IMR-90 (cell line): ENCODE data around the gene LRCH4. TPM values are rescaled to one million over a fixed set of nuclear protein-coding genes. Genes with fewer than 3 reads are reported as not detected.

Experiments
- ATAC-seq: fragments of 200-7000 bp; cut with Tn5 transposase; 2 replicates; pipeline ENCODE4 v1.9.1; 2020; ENCODE audit warnings: low read depth, mild to moderate bottlenecking, moderate library complexity
- BruUV-seq: library from RNA; stranded (reverse); fragments of 400-500 nt; replicated peaks from 2 replicates; lab custom pipeline; 2021; lab: Mats Ljungman, UMichigan
- CTCF ChIA-PET: fragments of 300-600 bp; formaldehyde crosslinking; extraction: SDS; loops from one replicate; lab custom pipeline; 2021; ENCODE audit warnings: antibody characterized with exemption; lab: Yijun Ruan, JAX
- POLR2A ChIA-PET: fragments of 300-600 bp; sonication (Branson Sonifier 250); formaldehyde crosslinking; loops from one replicate; lab custom pipeline; 2022; ENCODE audit warnings: antibody characterized with exemption; ENCODE audit not compliant: unreplicated experiment; lab: Charles Lee
- DNase-seq: peaks from one replicate; pipeline ENCODE4 v3.0.0; 2013
- H2AFZ ChIP-seq: replicated peaks from 2 replicates; pipeline ENCODE3; 2013; ENCODE audit warnings: low read length, mild to moderate bottlenecking; ENCODE audit not compliant: poor library complexity
- H2AK5ac ChIP-seq: 2 replicates; pipeline ENCODE4 v1.6.1; 2013; ENCODE audit warnings: low read depth, low read length, inconsistent platforms
- H2AK9ac ChIP-seq: replicated peaks from 2 replicates; pipeline ENCODE3; 2013; ENCODE audit warnings: mild to moderate bottlenecking, low read depth, low read length, moderate library complexity; ENCODE audit not compliant: poor library complexity
- H2BK120ac ChIP-seq: 2 replicates; pipeline ENCODE4 v1.6.1; 2013; ENCODE audit warnings: low read depth, low read length, inconsistent platforms
- H2BK15ac ChIP-seq: 3 replicates; pipeline ENCODE4 v1.6.1; 2013; ENCODE audit warnings: low read depth, low read length, inconsistent platforms
- H2BK20ac ChIP-seq: 2 replicates; pipeline ENCODE4 v1.6.1; 2013; ENCODE audit warnings: low read depth, mild to moderate bottlenecking, inconsistent platforms, low read length, moderate library complexity
- H2BK5ac ChIP-seq: 2 replicates; pipeline ENCODE4 v1.6.1; 2013; ENCODE audit warnings: mild to moderate bottlenecking, low read depth, low read length, inconsistent platforms; ENCODE audit not compliant: poor library complexity, severe bottlenecking
- H3K14ac ChIP-seq: replicated peaks from 2 replicates; pipeline ENCODE4 v1.6.1; 2013; ENCODE audit warnings: low read depth, low read length, inconsistent platforms
- H3K18ac ChIP-seq: 2 replicates; pipeline ENCODE4 v1.6.1; 2013; ENCODE audit warnings: low read depth, low read length, control low read depth
- H3K23ac ChIP-seq: 2 replicates; pipeline ENCODE4 v1.6.1; 2013; ENCODE audit warnings: low read depth, low read length, inconsistent platforms
- H3K27ac ChIP-seq: 2 replicates; pipeline ENCODE4 v1.5.1; 2013; ENCODE audit warnings: mild to moderate bottlenecking, control low read depth, low read length; ENCODE audit not compliant: insufficient read depth
- H3K27me3 ChIP-seq: 2 replicates; pipeline ENCODE4 v1.6.1; 2013; ENCODE audit warnings: low read length; ENCODE audit not compliant: control insufficient read depth, insufficient read depth
- H3K36me3 ChIP-seq: 2 replicates; pipeline ENCODE4 v1.6.1; 2013; ENCODE audit warnings: low read length, mixed read lengths; ENCODE audit not compliant: control insufficient read depth, insufficient read depth
- H3K4ac ChIP-seq: 2 replicates; pipeline ENCODE4 v1.6.1; 2013; ENCODE audit warnings: low read depth, low read length, inconsistent platforms
- H3K4me1 ChIP-seq: 2 replicates; pipeline ENCODE4 v1.6.1; 2013; ENCODE audit warnings: low read length, mixed read lengths; ENCODE audit not compliant: control insufficient read depth, insufficient read depth
- H3K4me2 ChIP-seq: 2 replicates; pipeline ENCODE4 v1.6.1; 2013; ENCODE audit warnings: low read depth, mild to moderate bottlenecking, control low read depth, low read length, moderate library complexity
- H3K4me3 ChIP-seq: 2 replicates; pipeline ENCODE4 v1.5.1; 2013; ENCODE audit warnings: low read depth, mild to moderate bottlenecking, control low read depth, low read length, moderate library complexity; ENCODE audit not compliant: insufficient read depth
- H3K56ac ChIP-seq: 2 replicates; pipeline ENCODE4 v1.6.1; 2013; ENCODE audit warnings: low read length, inconsistent platforms; ENCODE audit not compliant: insufficient read depth; ENCODE audit errors: extremely low read depth
- H3K79me1 ChIP-seq, 2 experiments: 2 replicates each; pipeline ENCODE4 v1.6.1; 2013; ENCODE audit warnings: low read length in 2 of 2, inconsistent platforms in 1 of 2, low read depth in 1 of 2
- H3K9ac ChIP-seq: 2 replicates; pipeline ENCODE4 v1.6.1; 2013; ENCODE audit warnings: low read depth, low read length, control low read depth
- H3K9me1 ChIP-seq: 2 replicates; pipeline ENCODE4 v1.6.1; 2013; ENCODE audit warnings: low read length, inconsistent platforms; ENCODE audit not compliant: insufficient read depth
- H3K9me3 ChIP-seq: 2 replicates; pipeline ENCODE4 v1.6.1; 2013; ENCODE audit warnings: low read length; ENCODE audit not compliant: control insufficient read depth, insufficient read depth
- H4K20me1 ChIP-seq: 2 replicates; pipeline ENCODE4 v1.6.1; 2013; ENCODE audit warnings: low read length, inconsistent platforms; ENCODE audit not compliant: insufficient read depth
- H4K5ac ChIP-seq: 2 replicates; pipeline ENCODE4 v1.6.1; 2013; ENCODE audit warnings: mild to moderate bottlenecking, low read depth, low read length, control low read depth
- H4K8ac ChIP-seq, 2 experiments: 2 replicates each; pipeline ENCODE4 v1.6.1; 2013; ENCODE audit warnings: low read depth in 2 of 2, low read length in 2 of 2, control low read depth in 1 of 2, inconsistent platforms in 1 of 2
- H4K91ac ChIP-seq: 2 replicates; pipeline ENCODE4 v1.6.1; 2013; ENCODE audit warnings: low read depth, low read length, inconsistent platforms; ENCODE audit not compliant: insufficient read depth
- BHLHE40 ChIP-seq: fragments of 150-350 bp; IDR thresholded peaks from 2 replicates; pipeline ENCODE4 v1.6.1; 2016; ENCODE audit warnings: mild to moderate bottlenecking, low read depth, low read length
- CEBPB ChIP-seq: IDR thresholded peaks from 2 replicates; pipeline ENCODE4 v1.6.1; 2012; ENCODE audit warnings: low read depth, low read length, improper control_type of control experiment
- CHD1 ChIP-seq: IDR thresholded peaks from 2 replicates; pipeline ENCODE4 v1.6.1; 2012; ENCODE audit warnings: low read depth, low read length, improper control_type of control experiment
- ELK1 ChIP-seq: fragments of 150-350 bp; IDR thresholded peaks from 2 replicates; pipeline ENCODE4 v1.6.1; 2016; ENCODE audit warnings: low read depth, mild to moderate bottlenecking, low read length, moderate library complexity, borderline replicate concordance
- FOS ChIP-seq: fragments of 150-350 bp; IDR thresholded peaks from 2 replicates; pipeline ENCODE4 v1.6.1; 2016; ENCODE audit warnings: low read depth, low read length
- MAFK ChIP-seq: IDR thresholded peaks from 2 replicates; pipeline ENCODE4 v1.6.1; 2012; ENCODE audit warnings: low read depth, low read length, improper control_type of control experiment
- MAZ ChIP-seq: IDR thresholded peaks from 2 replicates; pipeline ENCODE4 v1.6.1; 2012; ENCODE audit warnings: low read depth, mild to moderate bottlenecking, low read length, improper control_type of control experiment, moderate library complexity, borderline replicate concordance
- MXI1 ChIP-seq: IDR thresholded peaks from 2 replicates; pipeline ENCODE4 v1.6.1; 2012; ENCODE audit warnings: low read depth, mild to moderate bottlenecking, low read length, moderate library complexity, borderline replicate concordance
- NFE2L2 ChIP-seq: fragments of 150-350 bp; IDR thresholded peaks from 2 replicates; pipeline ENCODE4 v1.6.1; 2016; ENCODE audit warnings: low read depth, mild to moderate bottlenecking, low read length
- POLR2A ChIP-seq: IDR thresholded peaks from 2 replicates; pipeline ENCODE4 v1.6.1; 2012; ENCODE audit warnings: mild to moderate bottlenecking, low read depth, low read length
- RAD21 ChIP-seq: IDR thresholded peaks from 2 replicates; pipeline ENCODE4 v1.6.1; 2012; ENCODE audit warnings: low read length, improper control_type of control experiment
- RCOR1 ChIP-seq: IDR thresholded peaks from 2 replicates; pipeline ENCODE4 v1.6.1; 2012; ENCODE audit warnings: mild to moderate bottlenecking, low read length, improper control_type of control experiment; ENCODE audit not compliant: insufficient replicate concordance
- RFX5 ChIP-seq: IDR thresholded peaks from 2 replicates; pipeline ENCODE4 v1.8.0; 2012; ENCODE audit warnings: low read depth, mild to moderate bottlenecking, low read length, moderate library complexity
- SMC3 ChIP-seq: fragments of 150-350 bp; IDR thresholded peaks from 2 replicates; pipeline ENCODE4 v1.6.1; 2016; ENCODE audit warnings: low read depth, mild to moderate bottlenecking, antibody characterized with exemption, low read length, moderate library complexity
- WGBS, 2 experiments: methylation state at CpG; one replicate each; pipeline versions ENCODE4 v1.1.5 to v1.1.7; 2013; ENCODE audit warnings: missing lambda C conversion rate in 2 of 2; ENCODE audit not compliant: insufficient read length in 1 of 2; ENCODE audit errors: extremely low coverage in 2 of 2; 5-methylcytosine and 5-hydroxymethylcytosine counted together
- dilution Hi-C: fragments of 300-500 bp; cut with HindIII; formaldehyde crosslinking; loops from one replicate; pipeline ENCODE4 v1.14.3; 2018; ENCODE audit warnings: low sequenced_read_pairs; ENCODE audit not compliant: unreplicated experiment
- in situ Hi-C: fragments of 300-500 bp; cut with MboI; formaldehyde crosslinking; loops from 3 replicates; pipeline ENCODE4 v1.14.3; 2019; ENCODE audit warnings: low sequenced_read_pairs, inconsistent platforms, mixed read lengths
- intact Hi-C: fragments of 100-400 bp; cut with micrococcal nuclease; formaldehyde crosslinking; loops from 2 replicates; pipeline ENCODE4 v1.10.0; 2022
- polyA plus RNA-seq, 3 experiments: library from polyadenylated mRNA; depleted of rRNA; stranded (reverse); fragments of >200 nt; gene quantifications; 2 replicates each; pipeline ENCODE4 v1.2.3, GENCODE V29; 2012; ENCODE audit warnings: low replicate concordance in 1 of 3
- total RNA-seq: library from RNA; depleted of rRNA; stranded (reverse); fragments of >200 nt; gene quantifications from 2 replicates; pipeline ENCODE4 v1.2.3, GENCODE V29; 2012
- TF ChIP-seq, protein P1 (sequence below): fragments of 150-350 bp; IDR thresholded peaks from 2 replicates; pipeline ENCODE4 v1.6.1; 2017; ENCODE audit warnings: mild to moderate bottlenecking, antibody characterized with exemption, low read length, low read depth

LRCH4 gene
- total and polyA plus RNA-seq, 2 of the 4 experiments (the other 2 are of a cell fraction), result 5.0 to 41.3 TPM

DNA sequence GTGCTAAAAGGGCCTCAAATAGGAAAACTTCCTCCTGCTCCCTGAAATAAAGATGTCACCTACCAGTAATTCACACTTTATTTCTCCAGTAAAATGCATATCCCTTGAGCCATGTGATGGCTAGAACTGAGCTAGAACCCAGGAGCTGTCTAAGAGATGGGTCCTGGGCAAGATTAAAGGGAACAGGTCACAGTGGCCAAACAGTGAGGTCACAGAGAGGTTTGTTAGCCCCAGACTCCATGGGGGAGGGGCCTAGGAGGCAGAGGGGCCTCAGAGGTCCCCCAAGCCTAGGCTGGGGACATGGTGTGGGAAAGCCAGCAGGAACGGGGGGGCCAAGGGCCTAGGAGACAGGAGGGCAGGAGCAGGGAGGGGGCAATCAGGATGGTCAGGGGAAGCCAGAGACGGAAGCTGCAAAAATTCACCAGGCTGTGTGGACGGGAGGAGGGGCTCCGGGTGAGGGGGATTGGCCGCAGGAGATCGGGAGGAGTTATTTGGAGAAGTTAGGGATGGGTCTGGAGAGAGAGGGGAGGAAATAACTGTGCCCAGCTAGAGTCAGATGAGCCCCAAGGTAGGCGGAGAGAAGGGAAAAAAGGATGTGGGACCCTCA is 3.5 kb upstream of the LRCH4 start (continued):
- TF ChIP-seq POLR2A, result no peak

GRCh38 chr7:100588438-100588837 is 2.5 kb upstream of the LRCH4 start:
- no TSS peak for BruUV-seq
- Histone ChIP-seq H3K9me3 (no peaks in the 10 kb centered on the region), H3K27ac (no peak overlapping the region), H3K4me1 (peaks cover 12% of the 10 kb centered on the region), H4K20me1 (peaks cover 22% of the 10 kb centered on the region), H3K23ac (no peak overlapping the region), H3K14ac (no peak overlapping the region), H3K18ac (no peak overlapping the region), H2AK5ac (no peak overlapping the region; the same call in 1 of the 2 replicates), H3K9ac (no peak overlapping the region), H3K4me3 (no peak overlapping the region), H4K8ac (no peak overlapping the region), H3K9me1 (no peaks in the 10 kb centered on the region), H3K36me3 (no peaks in the 10 kb centered on the region; the same call in 1 of the 2 replicates), H3K27me3 (no peaks in the 10 kb centered on the region), H2AK9ac (no peak overlapping the region), H2BK5ac (no peak overlapping the region), H4K91ac (no peak overlapping the region), H3K79me1 (peaks cover 6 to 24% of the 10 kb centered on the region in 2 experiments; a peak in 3 of 4 replicates), H3K56ac (no peak overlapping the region), H2AFZ (no peak overlapping the region), H2BK15ac (no peak overlapping the region), H2BK120ac (no peak overlapping the region), H4K5ac (no peak overlapping the region), H3K4ac (no peak overlapping the region), H3K4me2 (no peak overlapping the region), H2BK20ac (no peak overlapping the region)
- peak; percentile 20 for DNase-seq
- no CpG with 5 or more reads among the region's 1 CpG for WGBS, 2 experiments
- ChIA-PET POLR2A (interaction anchor here (0.5 to 0.6 kb wide), 3 partner anchors 14 to 120 kb away, joined by 5 to 18 read pairs (median 5); partner anchors contain the start of gene PCOLCE), CTCF (interaction anchor here (0.6 to 0.9 kb wide), 3 partner anchors 14 to 31 kb away, joined by 3 to 4 read pairs (median 3); partner anchors contain the start of genes MOSPD3 and PCOLCE)
- dilution Hi-C loops (no loop called here), in situ Hi-C loops (loop anchor here (25.0 kb wide), 1 partner anchor 274 kb away; the partner anchor contains the start of genes SLC12A9 and TRIP6), intact Hi-C loops (loop anchor here (10.0 kb wide), 1 partner anchor 246 kb away; no protein-coding TSS in a partner anchor)
- no peak for ATAC-seq
- TF ChIP-seq CHD1, result no peak
- TF ChIP-seq SMC3, result peak; percentile 26; the same call in 1 of the 2 replicates
- TF ChIP-seq MAZ, result no peak
- TF ChIP-seq CEBPB, result no peak
- TF ChIP-seq RFX5, result no peak
- TF ChIP-seq, protein P1, sequence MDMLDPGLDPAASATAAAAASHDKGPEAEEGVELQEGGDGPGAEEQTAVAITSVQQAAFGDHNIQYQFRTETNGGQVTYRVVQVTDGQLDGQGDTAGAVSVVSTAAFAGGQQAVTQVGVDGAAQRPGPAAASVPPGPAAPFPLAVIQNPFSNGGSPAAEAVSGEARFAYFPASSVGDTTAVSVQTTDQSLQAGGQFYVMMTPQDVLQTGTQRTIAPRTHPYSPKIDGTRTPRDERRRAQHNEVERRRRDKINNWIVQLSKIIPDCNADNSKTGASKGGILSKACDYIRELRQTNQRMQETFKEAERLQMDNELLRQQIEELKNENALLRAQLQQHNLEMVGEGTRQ, result no peak
- peak; percentile 46 for TF ChIP-seq RAD21
- TF ChIP-seq POLR2A, result no peak
- TF ChIP-seq MAFK, result no peak
- TF ChIP-seq NFE2L2, result no peak
- no peak for TF ChIP-seq ELK1
- no peak for TF ChIP-seq MXI1
- TF ChIP-seq RCOR1, result no peak
- no peak for TF ChIP-seq FOS
- TF ChIP-seq BHLHE40, result no peak
